HAP-1 (cell line): ENCODE data around the gene NUDCD3.

ENCODE experiments used
- DNase-seq, 2 experiments: peaks; one replicate each; pipeline ENCODE4 v3.0.0-alpha.2; 2016 to 2020; ENCODE audit warnings: low spot score in 2 of 2
- H3K27me3 ChIP-seq: fragments of 250-450 bp; sonication (Bioruptor Pico); 2 replicates; pipeline ENCODE4 v1.5.1; 2020; ENCODE audit warnings: low read depth, mild to moderate bottlenecking, moderate library complexity
- H3K36me3 ChIP-seq: fragments of 250-450 bp; sonication (Bioruptor Pico); replicated peaks from 2 replicates; pipeline ENCODE4 v1.5.1; 2020; ENCODE audit warnings: mild to moderate bottlenecking
- H3K4me1 ChIP-seq: fragments of 250-450 bp; sonication (Bioruptor Pico); 2 replicates; pipeline ENCODE4 v1.5.1; 2020; ENCODE audit warnings: mild to moderate bottlenecking
- H3K4me3 ChIP-seq: fragments of 250-450 bp; sonication (Bioruptor Pico); 2 replicates; pipeline ENCODE4 v1.5.1; 2020; ENCODE audit warnings: mild to moderate bottlenecking, moderate library complexity
- H3K9me3 ChIP-seq: fragments of 250-450 bp; sonication (Bioruptor Pico); 2 replicates; pipeline ENCODE4 v1.5.1; 2020; ENCODE audit warnings: mild to moderate bottlenecking, moderate library complexity
- in situ Hi-C: fragments of 300-500 bp; cut with MboI; formaldehyde crosslinking; loops from 3 replicates; pipeline ENCODE4 v1.14.3; 2020; ENCODE audit warnings: low sequenced_read_pairs, inconsistent platforms, mixed read lengths

NUDCD3 gene

GRCh38 chr7:44381494-44382220 lies 108.8 kb downstream of the NUDCD3 start:
- no peaks in the 10 kb centered on the region; the same call in 1 of the 2 replicates for H3K9me3 ChIP-seq
- H3K4me3 ChIP-seq: no peak overlapping the region
- no peak for DNase-seq
- H3K36me3 ChIP-seq: peaks cover 7% of the 10 kb centered on the region
- in situ Hi-C loops: no loop called here
- H3K27me3 ChIP-seq: no peaks in the 10 kb centered on the region
- no peaks in the 10 kb centered on the region for H3K4me1 ChIP-seq

GRCh38 chr7:44380831-44381493 lies 109.5 kb downstream of the NUDCD3 start:
- no peak for DNase-seq
- H3K9me3 ChIP-seq: no peaks in the 10 kb centered on the region; the same call in 1 of the 2 replicates
- H3K4me1 ChIP-seq: no peaks in the 10 kb centered on the region

GRCh38 chr7:44380189-44380830 lies 110.1 kb downstream of the NUDCD3 start:
- H3K4me3 ChIP-seq: no peak overlapping the region
- H3K27me3 ChIP-seq: no peaks in the 10 kb centered on the region
- H3K36me3 ChIP-seq: peaks cover 3% of the 10 kb centered on the region; the same call in 1 of the 2 replicates
- DNase-seq: no peak
- no peaks in the 10 kb centered on the region; the same call in 1 of the 2 replicates for H3K9me3 ChIP-seq
- in situ Hi-C loops: no loop called here
- no peaks in the 10 kb centered on the region for H3K4me1 ChIP-seq

More at GRCh38 chr7:44380831-44381493, 109.5 kb downstream of the NUDCD3 start:
- H3K27me3 ChIP-seq: no peaks in the 10 kb centered on the region
- in situ Hi-C loops: no loop called here
- no peak overlapping the region for H3K4me3 ChIP-seq
- peaks cover 7% of the 10 kb centered on the region for H3K36me3 ChIP-seq

- H3K4me1 ChIP-seq: no peaks in the 10 kb centered on the region
- H3K36me3 ChIP-seq: peaks cover 2% of the 10 kb centered on the region; the same call in 1 of the 2 replicates
- H3K4me3 ChIP-seq: no peak overlapping the region
- H3K27me3 ChIP-seq: no peaks in the 10 kb centered on the region
- DNase-seq: no peak
- no peaks in the 10 kb centered on the region; the same call in 1 of the 2 replicates for H3K9me3 ChIP-seq
- in situ Hi-C loops: no loop called here
Observed at GRCh38 chr7:44379366-44380188, 110.9 kb downstream of the NUDCD3 start.

DNA sequence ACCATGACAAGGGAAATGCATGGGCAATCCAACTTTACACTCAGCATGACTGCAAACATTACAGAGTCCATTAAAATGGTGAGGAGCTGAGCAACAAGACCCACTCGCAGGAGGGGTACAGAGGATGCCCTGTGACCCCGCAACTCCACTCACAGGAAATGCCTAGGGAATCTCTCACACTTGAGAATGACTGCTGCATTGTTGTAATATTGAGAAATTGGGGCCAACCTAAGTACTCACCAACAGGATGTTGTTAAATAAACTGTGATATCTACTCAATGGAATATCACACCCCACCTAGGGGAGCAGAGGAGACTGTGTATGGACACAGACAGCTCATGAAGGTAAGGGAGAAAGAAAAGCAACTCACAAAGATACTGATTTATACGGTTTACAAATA lies 111.7 kb downstream of the NUDCD3 start:
- no peak overlapping the region for H3K4me3 ChIP-seq
- no peaks in the 10 kb centered on the region; the same call in 1 of the 2 replicates for H3K9me3 ChIP-seq
- no peaks in the 10 kb centered on the region for H3K36me3 ChIP-seq
- no peaks in the 10 kb centered on the region for H3K27me3 ChIP-seq
- no peaks in the 10 kb centered on the region for H3K4me1 ChIP-seq
- DNase-seq: no peak
- in situ Hi-C loops: no loop called here

DNA sequence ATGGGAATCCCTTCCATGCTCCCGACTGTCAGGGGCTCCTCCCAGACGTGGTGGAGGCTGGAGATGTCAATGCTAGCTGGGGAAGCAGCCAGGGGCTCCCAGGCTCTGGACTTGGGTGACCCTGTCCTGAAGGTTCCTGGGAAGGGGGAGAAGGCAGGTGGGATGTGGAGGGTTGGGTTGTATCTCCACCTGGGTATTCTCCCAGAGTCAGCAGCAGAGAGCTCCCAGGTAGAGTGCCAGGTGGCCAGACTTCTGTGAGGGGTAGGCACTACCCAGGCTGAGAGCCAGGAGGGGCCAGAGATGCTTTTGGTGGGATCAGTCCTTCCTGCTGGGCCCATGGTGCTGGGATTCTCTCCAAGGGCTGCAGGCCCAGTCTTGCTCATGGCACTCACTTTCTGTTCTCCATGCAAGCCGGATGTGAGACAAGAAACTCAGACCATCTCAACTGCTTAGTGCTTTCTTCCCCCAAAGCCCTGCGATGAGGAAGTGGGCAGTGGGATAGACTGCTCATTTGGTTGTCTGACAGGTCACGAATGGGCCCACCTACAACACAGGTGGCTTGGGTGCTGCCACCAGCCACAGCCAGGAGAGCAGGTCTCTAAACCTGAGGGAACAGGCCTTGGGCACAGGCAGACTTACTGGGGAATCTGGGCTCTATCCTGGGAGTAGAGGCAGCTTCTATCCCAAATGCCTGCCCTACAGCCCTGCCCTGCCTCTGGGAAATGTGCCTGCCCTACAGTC lies 112.6 kb downstream of the NUDCD3 start:
- DNase-seq: no peak
- H3K27me3 ChIP-seq: no peaks in the 10 kb centered on the region
- in situ Hi-C loops: no loop called here

DNA sequence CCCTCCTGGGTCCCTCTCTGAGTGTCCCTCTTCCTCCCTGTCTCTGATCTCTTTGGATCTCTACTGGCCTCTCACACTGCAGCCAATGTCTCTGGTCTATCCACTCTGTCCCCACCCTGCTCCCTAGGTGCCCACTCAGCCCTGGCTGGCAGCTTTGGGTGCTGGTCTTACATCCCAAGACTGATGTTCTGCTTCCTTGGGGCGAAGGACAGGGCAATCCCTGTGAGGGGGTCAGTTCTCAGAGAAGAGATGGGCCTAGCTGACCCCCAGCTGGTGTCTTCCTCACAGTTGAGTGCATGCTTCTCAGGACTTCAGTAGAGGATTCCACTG lies 113.4 kb downstream of the NUDCD3 start:
- Histone ChIP-seq H3K27me3 (no peaks in the 10 kb centered on the region), H3K4me1 (no peaks in the 10 kb centered on the region), H3K4me3 (no peak overlapping the region), H3K36me3 (no peaks in the 10 kb centered on the region), H3K9me3 (no peaks in the 10 kb centered on the region; the same call in 1 of the 2 replicates)
- DNase-seq: no peak
- in situ Hi-C loops: no loop called here

More for the DNA sequence above, 112.6 kb downstream of the NUDCD3 start:
- no peaks in the 10 kb centered on the region; the same call in 1 of the 2 replicates for H3K9me3 ChIP-seq
- no peaks in the 10 kb centered on the region for H3K4me1 ChIP-seq
- H3K4me3 ChIP-seq: no peak overlapping the region
- no peaks in the 10 kb centered on the region for H3K36me3 ChIP-seq

- no peaks in the 10 kb centered on the region for H3K27me3 ChIP-seq
- H3K4me3 ChIP-seq: no peak overlapping the region
- no peak for DNase-seq
- no peaks in the 10 kb centered on the region for H3K36me3 ChIP-seq
- no peaks in the 10 kb centered on the region; the same call in 1 of the 2 replicates for H3K9me3 ChIP-seq
- in situ Hi-C loops: no loop called here
- no peaks in the 10 kb centered on the region for H3K4me1 ChIP-seq
Observed at GRCh38 chr7:44376429-44377133, 113.9 kb downstream of the NUDCD3 start.

DNA sequence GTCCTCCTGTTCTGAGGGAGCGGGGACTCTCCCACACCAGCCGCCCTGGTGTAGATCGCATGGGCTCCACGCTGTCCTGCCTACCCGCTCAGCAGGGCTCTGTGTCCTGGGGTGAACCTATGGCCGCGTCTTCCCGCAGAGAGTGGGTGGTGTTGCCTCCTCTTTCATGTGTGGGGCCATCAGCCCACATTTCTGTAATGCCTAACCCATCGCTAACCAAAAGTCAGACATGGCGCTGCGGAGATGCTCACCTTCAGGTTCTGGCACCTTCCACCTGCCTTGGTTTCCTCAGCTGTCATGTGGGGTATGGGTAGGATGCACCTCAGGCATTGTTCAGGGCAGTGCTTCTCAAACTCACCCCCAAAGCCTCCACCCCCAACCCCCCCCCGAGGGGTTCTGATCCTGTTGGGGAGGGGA lies 114.5 kb downstream of the NUDCD3 start:
- Histone ChIP-seq H3K36me3 (no peaks in the 10 kb centered on the region), H3K4me1 (no peaks in the 10 kb centered on the region), H3K4me3 (no peak overlapping the region), H3K9me3 (no peaks in the 10 kb centered on the region; the same call in 1 of the 2 replicates), H3K27me3 (peaks cover 4% of the 10 kb centered on the region; the same call in 1 of the 2 replicates)
- in situ Hi-C loops: no loop called here
- no peak for DNase-seq

DNA sequence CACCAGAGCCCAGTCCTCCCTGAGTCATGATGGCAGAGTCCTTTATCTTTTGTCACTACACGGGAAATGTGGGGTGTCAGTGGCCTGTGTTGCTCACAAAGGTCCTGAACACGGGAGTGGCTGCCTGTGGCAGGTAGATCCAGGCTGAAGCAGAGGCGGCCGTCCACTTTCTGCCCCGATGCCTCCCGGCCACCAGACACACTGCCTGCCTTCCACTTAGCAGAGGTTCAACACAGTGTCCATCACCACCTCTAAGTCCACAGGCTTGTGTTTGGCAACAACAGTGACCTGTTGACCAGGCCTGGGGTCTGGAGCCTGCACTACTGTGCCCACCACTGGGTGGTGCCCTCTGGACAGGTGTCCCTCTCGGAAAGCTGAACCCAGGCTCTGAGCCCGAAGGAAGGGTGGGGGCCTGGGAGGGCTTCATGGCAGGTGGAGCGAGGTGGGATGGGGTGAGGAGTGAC lies 115.2 kb downstream of the NUDCD3 start:
- peaks cover 4% of the 10 kb centered on the region; the same call in 1 of the 2 replicates for H3K27me3 ChIP-seq
- peak in 1 of 2 experiments; percentile 44 for DNase-seq

GRCh38 chr7:44374007-44374763 lies 116.3 kb downstream of the NUDCD3 start:
- no peak for DNase-seq
- Histone ChIP-seq H3K4me1 (no peaks in the 10 kb centered on the region), H3K36me3 (no peaks in the 10 kb centered on the region), H3K4me3 (no peak overlapping the region), H3K27me3 (peaks cover 4% of the 10 kb centered on the region; the same call in 1 of the 2 replicates), H3K9me3 (no peaks in the 10 kb centered on the region; the same call in 1 of the 2 replicates)
- in situ Hi-C loops: no loop called here

More for the DNA sequence above, 115.2 kb downstream of the NUDCD3 start:
- Histone ChIP-seq H3K9me3 (no peaks in the 10 kb centered on the region; the same call in 1 of the 2 replicates), H3K4me1 (no peaks in the 10 kb centered on the region), H3K4me3 (no peak overlapping the region), H3K36me3 (no peaks in the 10 kb centered on the region)
- in situ Hi-C loops: no loop called here

DNA sequence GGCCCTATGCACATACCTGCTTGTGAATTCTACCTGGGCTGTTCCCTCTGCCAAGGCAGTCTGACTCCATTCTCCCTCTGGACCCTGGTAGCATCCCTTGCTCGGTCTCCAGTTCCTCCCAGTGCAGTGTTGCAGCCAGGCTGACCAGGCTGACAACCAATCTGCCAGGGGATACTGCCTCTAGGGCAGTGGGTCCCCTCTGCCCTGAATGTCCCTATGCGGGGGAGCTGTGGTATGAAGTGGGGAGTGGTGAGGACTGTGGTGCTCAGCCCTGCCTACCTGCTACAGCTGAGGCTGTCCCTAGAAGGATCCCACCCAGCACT lies 117.1 kb downstream of the NUDCD3 start:
- Histone ChIP-seq H3K27me3 (peaks cover 4% of the 10 kb centered on the region; the same call in 1 of the 2 replicates), H3K9me3 (no peaks in the 10 kb centered on the region; the same call in 1 of the 2 replicates), H3K4me3 (no peak overlapping the region), H3K4me1 (no peaks in the 10 kb centered on the region), H3K36me3 (no peaks in the 10 kb centered on the region)
- in situ Hi-C loops: no loop called here
- DNase-seq: no peak
